SK-N-SH treated with all-trans-retinoic acid at 6 μM for 48 hours (cell line): Measurements from ENCODE around the gene PPIP5K2.

ENCODE experiments used
- ATAC-seq: fragments of 200-7000 bp; cut with Tn5 transposase; 3 replicates; pipeline ENCODE4 v1.9.1; 2020; ENCODE audit warnings: mild to moderate bottlenecking, moderate library complexity
- BACH2 ChIP-seq: fragments of 250-450 bp; sonication (Bioruptor Pico); IDR thresholded peaks from 2 replicates; pipeline ENCODE4 v1.9.0; 2021; ENCODE audit warnings: mild to moderate bottlenecking, borderline replicate concordance
- CSDC2 ChIP-seq: fragments of 250-450 bp; sonication (Bioruptor Pico); IDR thresholded peaks from 2 replicates; pipeline ENCODE4 v1.5.0; 2020; ENCODE audit warnings: mild to moderate bottlenecking, moderate library complexity
- ESRRG ChIP-seq: fragments of 250-450 bp; sonication (Bioruptor Pico); IDR thresholded peaks from 2 replicates; pipeline ENCODE4 v1.6.1; 2021; ENCODE audit warnings: mild to moderate bottlenecking
- GLIS3 ChIP-seq: fragments of 250-450 bp; sonication (Bioruptor Pico); IDR thresholded peaks from 2 replicates; pipeline ENCODE4 v1.5.0; 2020; ENCODE audit warnings: mild to moderate bottlenecking, moderate library complexity
- OSR1 ChIP-seq: fragments of 250-450 bp; sonication (Bioruptor Pico); IDR thresholded peaks from 2 replicates; pipeline ENCODE4 v1.8.0; 2022; ENCODE audit warnings: moderate library complexity, mild to moderate bottlenecking, inconsistent platforms
- SNAI2 ChIP-seq: fragments of 250-450 bp; sonication (Bioruptor Pico); IDR thresholded peaks from 2 replicates; pipeline ENCODE4 v1.5.0; 2020; ENCODE audit warnings: mild to moderate bottlenecking, moderate library complexity
- TCF4 ChIP-seq: fragments of 250-450 bp; sonication (Bioruptor Pico); IDR thresholded peaks from 2 replicates; pipeline ENCODE4 v1.8.0; 2021; ENCODE audit warnings: mild to moderate bottlenecking, moderate library complexity, borderline replicate concordance
- TOX ChIP-seq: fragments of 250-450 bp; sonication (Bioruptor Pico); IDR thresholded peaks from 2 replicates; pipeline ENCODE4 v1.8.0; 2021; ENCODE audit warnings: mild to moderate bottlenecking, moderate library complexity, borderline replicate concordance
- ZC3H10 ChIP-seq: fragments of 250-450 bp; sonication (Bioruptor Pico); IDR thresholded peaks from 2 replicates; pipeline ENCODE4 v1.5.1; 2021; ENCODE audit warnings: mild to moderate bottlenecking, moderate library complexity
- ZFP3 ChIP-seq: fragments of 250-450 bp; sonication (Bioruptor Pico); IDR thresholded peaks from 2 replicates; pipeline ENCODE4 v1.5.0; 2020; ENCODE audit warnings: mild to moderate bottlenecking, moderate library complexity
- ZFP30 ChIP-seq: fragments of 450-650 bp; formaldehyde crosslinking; IDR thresholded peaks from 2 replicates; pipeline ENCODE4 v1.5.0; 2022; ENCODE audit warnings: mild to moderate bottlenecking, moderate library complexity
- ZNF70 ChIP-seq: fragments of 450-650 bp; formaldehyde crosslinking; IDR thresholded peaks from 2 replicates; pipeline ENCODE4 v1.5.0; 2020; ENCODE audit warnings: mild to moderate bottlenecking, moderate library complexity
- ZNF8 ChIP-seq: fragments of 450-650 bp; formaldehyde crosslinking; IDR thresholded peaks from 2 replicates; pipeline ENCODE4 v1.5.0; 2020; ENCODE audit warnings: mild to moderate bottlenecking, moderate library complexity
- TF ChIP-seq, protein P1 (sequence below): fragments of 250-450 bp; sonication (Bioruptor Pico); IDR thresholded peaks from 2 replicates; pipeline ENCODE4 v1.8.0; 2020; ENCODE audit warnings: mild to moderate bottlenecking, moderate library complexity, borderline replicate concordance
- TF ChIP-seq, protein P2 (sequence below): fragments of 250-450 bp; sonication (Bioruptor Pico); IDR thresholded peaks from 2 replicates; pipeline ENCODE4 v1.8.0; 2021; ENCODE audit warnings: low read depth, mild to moderate bottlenecking, moderate library complexity, borderline replicate concordance
- TF ChIP-seq, protein P3 (sequence below): fragments of 250-450 bp; sonication (Bioruptor Pico); IDR thresholded peaks from 2 replicates; pipeline ENCODE4 v1.5.1; 2020; ENCODE audit warnings: low read depth, mild to moderate bottlenecking, moderate library complexity
- TF ChIP-seq, protein P4 (sequence below): fragments of 250-450 bp; sonication (Bioruptor Pico); IDR thresholded peaks from 2 replicates; pipeline ENCODE4 v1.5.1; 2021; ENCODE audit warnings: mild to moderate bottlenecking, moderate library complexity
- TF ChIP-seq, protein P5 (sequence below): fragments of 250-450 bp; sonication (Bioruptor Pico); IDR thresholded peaks from 2 replicates; pipeline ENCODE4 v1.5.0; 2020; ENCODE audit warnings: mild to moderate bottlenecking, moderate library complexity

The PPIP5K2 gene

DNA sequence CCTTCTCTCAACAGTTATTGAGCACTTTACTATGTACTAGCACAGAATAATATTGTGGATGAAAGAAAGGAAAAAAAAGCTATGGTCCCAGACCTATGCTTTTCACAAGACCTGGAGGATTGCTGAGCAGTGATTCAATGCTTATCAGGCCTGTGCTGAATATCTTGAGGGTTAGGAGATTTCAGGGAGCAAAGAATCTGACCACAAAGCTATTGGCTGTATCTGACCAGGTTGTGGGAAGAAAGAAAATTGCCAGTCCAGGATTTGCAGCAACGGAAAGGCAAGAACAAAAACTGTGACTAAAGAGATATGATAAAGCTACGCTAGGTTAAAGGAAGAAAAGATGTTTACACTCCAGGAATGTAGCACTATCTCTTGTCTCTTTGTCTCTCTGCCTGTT is 123.6 kb downstream of the PPIP5K2 start:
- no peak for ATAC-seq

DNA sequence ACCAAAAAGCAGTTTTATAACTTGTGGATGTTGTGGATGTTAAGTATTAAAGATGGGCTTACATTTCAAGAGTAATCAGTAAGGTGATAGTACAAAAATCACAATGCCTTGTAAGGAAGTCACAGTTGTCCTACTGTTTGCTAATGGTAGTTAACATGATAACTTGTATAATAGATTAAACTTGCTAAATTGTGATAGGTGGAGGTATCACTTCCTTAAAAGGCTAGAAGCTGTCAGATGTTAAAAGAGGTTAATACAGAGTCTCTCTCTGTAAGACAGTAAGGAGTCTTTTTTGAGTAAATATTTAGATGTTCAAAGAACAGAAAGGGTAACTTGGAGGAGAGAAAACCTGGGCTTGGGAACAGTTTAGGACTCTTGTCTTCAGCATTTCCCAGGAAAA is 124.3 kb downstream of the PPIP5K2 start:
- no peak for ATAC-seq

More for the DNA sequence above, 123.6 kb downstream of the PPIP5K2 start:
- TF ChIP-seq BACH2 (CRISPR knock-in tag): no peak
- TF ChIP-seq GLIS3: no peak
- TF ChIP-seq CSDC2 (CRISPR knock-in tag): no peak
- no peak for TF ChIP-seq ZNF70
- TF ChIP-seq ZNF8 (CRISPR knock-in tag): no peak
- TF ChIP-seq, protein P1, sequence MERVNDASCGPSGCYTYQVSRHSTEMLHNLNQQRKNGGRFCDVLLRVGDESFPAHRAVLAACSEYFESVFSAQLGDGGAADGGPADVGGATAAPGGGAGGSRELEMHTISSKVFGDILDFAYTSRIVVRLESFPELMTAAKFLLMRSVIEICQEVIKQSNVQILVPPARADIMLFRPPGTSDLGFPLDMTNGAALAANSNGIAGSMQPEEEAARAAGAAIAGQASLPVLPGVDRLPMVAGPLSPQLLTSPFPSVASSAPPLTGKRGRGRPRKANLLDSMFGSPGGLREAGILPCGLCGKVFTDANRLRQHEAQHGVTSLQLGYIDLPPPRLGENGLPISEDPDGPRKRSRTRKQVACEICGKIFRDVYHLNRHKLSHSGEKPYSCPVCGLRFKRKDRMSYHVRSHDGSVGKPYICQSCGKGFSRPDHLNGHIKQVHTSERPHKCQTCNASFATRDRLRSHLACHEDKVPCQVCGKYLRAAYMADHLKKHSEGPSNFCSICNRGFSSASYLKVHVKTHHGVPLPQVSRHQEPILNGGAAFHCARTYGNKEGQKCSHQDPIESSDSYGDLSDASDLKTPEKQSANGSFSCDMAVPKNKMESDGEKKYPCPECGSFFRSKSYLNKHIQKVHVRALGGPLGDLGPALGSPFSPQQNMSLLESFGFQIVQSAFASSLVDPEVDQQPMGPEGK (CRISPR knock-in tag): no peak
- TF ChIP-seq, protein P2, sequence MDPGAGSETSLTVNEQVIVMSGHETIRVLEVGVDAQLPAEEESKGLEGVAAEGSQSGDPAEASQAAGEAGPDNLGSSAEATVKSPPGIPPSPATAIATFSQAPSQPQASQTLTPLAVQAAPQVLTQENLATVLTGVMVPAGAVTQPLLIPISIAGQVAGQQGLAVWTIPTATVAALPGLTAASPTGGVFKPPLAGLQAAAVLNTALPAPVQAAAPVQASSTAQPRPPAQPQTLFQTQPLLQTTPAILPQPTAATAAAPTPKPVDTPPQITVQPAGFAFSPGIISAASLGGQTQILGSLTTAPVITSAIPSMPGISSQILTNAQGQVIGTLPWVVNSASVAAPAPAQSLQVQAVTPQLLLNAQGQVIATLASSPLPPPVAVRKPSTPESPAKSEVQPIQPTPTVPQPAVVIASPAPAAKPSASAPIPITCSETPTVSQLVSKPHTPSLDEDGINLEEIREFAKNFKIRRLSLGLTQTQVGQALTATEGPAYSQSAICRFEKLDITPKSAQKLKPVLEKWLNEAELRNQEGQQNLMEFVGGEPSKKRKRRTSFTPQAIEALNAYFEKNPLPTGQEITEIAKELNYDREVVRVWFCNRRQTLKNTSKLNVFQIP (CRISPR knock-in tag): no peak

DNA sequence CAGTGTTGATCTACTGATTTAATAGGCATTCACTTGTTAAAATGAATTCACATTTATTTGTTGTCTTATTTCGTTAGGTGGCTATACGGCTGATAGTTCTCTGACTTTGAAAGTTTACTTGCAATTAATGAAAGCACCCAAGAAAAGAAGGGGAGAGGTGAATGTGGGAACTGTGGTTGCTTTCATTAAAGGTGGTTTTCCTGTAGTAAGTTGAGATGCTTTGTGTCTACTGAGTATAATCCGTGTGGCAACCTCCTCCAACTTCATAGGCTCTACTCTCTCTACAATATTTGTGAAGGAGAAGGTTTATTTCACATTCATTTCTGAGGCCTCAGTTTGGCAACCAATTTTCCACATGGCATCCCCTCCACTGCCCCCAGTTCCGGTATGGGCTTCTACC is 125.7 kb downstream of the PPIP5K2 start:
- no peak for TF ChIP-seq ZC3H10
- TF ChIP-seq, protein P3, sequence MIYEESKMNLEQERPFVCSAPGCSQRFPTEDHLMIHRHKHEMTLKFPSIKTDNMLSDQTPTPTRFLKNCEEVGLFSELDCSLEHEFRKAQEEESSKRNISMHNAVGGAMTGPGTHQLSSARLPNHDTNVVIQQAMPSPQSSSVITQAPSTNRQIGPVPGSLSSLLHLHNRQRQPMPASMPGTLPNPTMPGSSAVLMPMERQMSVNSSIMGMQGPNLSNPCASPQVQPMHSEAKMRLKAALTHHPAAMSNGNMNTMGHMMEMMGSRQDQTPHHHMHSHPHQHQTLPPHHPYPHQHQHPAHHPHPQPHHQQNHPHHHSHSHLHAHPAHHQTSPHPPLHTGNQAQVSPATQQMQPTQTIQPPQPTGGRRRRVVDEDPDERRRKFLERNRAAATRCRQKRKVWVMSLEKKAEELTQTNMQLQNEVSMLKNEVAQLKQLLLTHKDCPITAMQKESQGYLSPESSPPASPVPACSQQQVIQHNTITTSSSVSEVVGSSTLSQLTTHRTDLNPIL (CRISPR knock-in tag): no peak
- TF ChIP-seq ZFP30 (CRISPR knock-in tag): no peak
- ATAC-seq: no peak

More for the DNA sequence above, 124.3 kb downstream of the PPIP5K2 start:
- TF ChIP-seq ZNF8 (CRISPR knock-in tag): no peak
- TF ChIP-seq, all 23 proteins: peak for 0

DNA sequence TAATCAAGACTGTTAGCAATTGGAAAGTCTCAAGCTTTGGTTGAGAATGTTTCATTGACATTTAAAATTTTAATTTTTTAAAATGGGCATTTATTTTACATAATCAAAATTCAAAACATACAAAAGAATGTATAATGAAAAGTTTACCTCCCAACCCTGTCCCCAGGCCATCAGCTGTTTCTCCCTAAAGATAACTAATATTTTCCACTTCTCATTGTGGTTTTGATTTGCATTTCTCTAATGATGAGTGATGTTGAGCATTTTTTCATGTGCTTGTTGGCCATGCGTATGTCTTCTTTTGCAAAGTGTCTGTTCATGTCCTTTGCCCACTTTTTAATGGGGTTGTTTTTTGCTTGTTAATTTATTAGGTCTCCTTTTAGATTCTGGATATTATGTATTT is 127.0 kb downstream of the PPIP5K2 start:
- TF ChIP-seq CSDC2 (CRISPR knock-in tag) (no peak), ZNF8 (CRISPR knock-in tag) (no peak), GLIS3 (no peak)
- ATAC-seq: no peak

DNA sequence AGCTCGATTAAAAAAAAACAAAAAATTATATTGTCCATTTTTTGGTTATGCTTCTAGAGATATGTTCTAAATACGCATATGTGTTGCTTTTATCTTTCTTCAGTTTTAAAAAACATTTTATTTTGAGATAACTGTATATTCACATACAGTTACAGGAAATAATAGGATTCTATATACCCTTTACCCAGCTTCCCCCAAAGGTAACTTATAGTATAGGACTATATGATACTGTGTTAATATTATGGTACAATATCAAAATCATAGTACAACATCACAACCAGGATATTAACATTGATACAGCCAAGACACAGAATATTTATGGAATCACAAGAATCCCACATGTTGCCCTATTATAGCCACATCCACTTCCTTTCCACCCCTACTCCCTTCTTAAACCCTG is 129.0 kb downstream of the PPIP5K2 start:
- no peak for ATAC-seq
- TF ChIP-seq, protein P1 (CRISPR knock-in tag): no peak
- TF ChIP-seq TCF4 (CRISPR knock-in tag): no peak
- no peak for TF ChIP-seq ZFP3
- TF ChIP-seq ZNF70: no peak
- no peak for TF ChIP-seq ZC3H10
- no peak for TF ChIP-seq ZNF8 (CRISPR knock-in tag)
- TF ChIP-seq, protein P4, sequence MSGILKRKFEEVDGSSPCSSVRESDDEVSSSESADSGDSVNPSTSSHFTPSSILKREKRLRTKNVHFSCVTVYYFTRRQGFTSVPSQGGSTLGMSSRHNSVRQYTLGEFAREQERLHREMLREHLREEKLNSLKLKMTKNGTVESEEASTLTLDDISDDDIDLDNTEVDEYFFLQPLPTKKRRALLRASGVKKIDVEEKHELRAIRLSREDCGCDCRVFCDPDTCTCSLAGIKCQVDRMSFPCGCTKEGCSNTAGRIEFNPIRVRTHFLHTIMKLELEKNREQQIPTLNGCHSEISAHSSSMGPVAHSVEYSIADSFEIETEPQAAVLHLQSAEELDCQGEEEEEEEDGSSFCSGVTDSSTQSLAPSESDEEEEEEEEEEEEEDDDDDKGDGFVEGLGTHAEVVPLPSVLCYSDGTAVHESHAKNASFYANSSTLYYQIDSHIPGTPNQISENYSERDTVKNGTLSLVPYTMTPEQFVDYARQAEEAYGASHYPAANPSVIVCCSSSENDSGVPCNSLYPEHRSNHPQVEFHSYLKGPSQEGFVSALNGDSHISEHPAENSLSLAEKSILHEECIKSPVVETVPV: no peak
- TF ChIP-seq ZFP30 (CRISPR knock-in tag): no peak
- TF ChIP-seq, protein P5, sequence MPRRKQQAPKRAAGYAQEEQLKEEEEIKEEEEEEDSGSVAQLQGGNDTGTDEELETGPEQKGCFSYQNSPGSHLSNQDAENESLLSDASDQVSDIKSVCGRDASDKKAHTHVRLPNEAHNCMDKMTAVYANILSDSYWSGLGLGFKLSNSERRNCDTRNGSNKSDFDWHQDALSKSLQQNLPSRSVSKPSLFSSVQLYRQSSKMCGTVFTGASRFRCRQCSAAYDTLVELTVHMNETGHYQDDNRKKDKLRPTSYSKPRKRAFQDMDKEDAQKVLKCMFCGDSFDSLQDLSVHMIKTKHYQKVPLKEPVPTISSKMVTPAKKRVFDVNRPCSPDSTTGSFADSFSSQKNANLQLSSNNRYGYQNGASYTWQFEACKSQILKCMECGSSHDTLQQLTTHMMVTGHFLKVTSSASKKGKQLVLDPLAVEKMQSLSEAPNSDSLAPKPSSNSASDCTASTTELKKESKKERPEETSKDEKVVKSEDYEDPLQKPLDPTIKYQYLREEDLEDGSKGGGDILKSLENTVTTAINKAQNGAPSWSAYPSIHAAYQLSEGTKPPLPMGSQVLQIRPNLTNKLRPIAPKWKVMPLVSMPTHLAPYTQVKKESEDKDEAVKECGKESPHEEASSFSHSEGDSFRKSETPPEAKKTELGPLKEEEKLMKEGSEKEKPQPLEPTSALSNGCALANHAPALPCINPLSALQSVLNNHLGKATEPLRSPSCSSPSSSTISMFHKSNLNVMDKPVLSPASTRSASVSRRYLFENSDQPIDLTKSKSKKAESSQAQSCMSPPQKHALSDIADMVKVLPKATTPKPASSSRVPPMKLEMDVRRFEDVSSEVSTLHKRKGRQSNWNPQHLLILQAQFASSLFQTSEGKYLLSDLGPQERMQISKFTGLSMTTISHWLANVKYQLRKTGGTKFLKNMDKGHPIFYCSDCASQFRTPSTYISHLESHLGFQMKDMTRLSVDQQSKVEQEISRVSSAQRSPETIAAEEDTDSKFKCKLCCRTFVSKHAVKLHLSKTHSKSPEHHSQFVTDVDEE: no peak
- no peak for TF ChIP-seq CSDC2 (CRISPR knock-in tag)
- TF ChIP-seq, protein P3 (CRISPR knock-in tag): no peak
- TF ChIP-seq, protein P2 (CRISPR knock-in tag): no peak
- no peak for TF ChIP-seq OSR1
- TF ChIP-seq SNAI2 (CRISPR knock-in tag): no peak
- no peak for TF ChIP-seq ESRRG (CRISPR knock-in tag)
- TF ChIP-seq TOX (CRISPR knock-in tag): no peak
